CD4-positive, CD25-positive, alpha-beta regulatory T cell (primary cell): ENCODE data around the gene CGB1. TPM values are rescaled to one million over a fixed set of nuclear protein-coding genes. Genes with fewer than 3 reads are reported as not detected.

ENCODE experiments used
- ATAC-seq, 2 donors: fragments of 150-1000 bp; cut with Tn5 transposase; one replicate each; pipeline ENCODE4 v1.10.0; 2021; ENCODE audit warnings: low read depth in 2 of 2, moderate number of reproducible peaks in 2 of 2, moderate library complexity in 1 of 2
- DNase-seq, 3 donors: peaks; one replicate each; pipeline versions ENCODE4 v3.0.0 to v3.0.0-alpha.2; 2012 to 2022; ENCODE audit warnings: mixed read lengths in 1 of 3
- H3K27ac ChIP-seq: one replicate; pipeline ENCODE4 v1.7.0; 2013; ENCODE audit warnings: mild to moderate bottlenecking, low read length; ENCODE audit not compliant: insufficient read depth, poor library complexity, severe bottlenecking
- H3K27me3 ChIP-seq: one replicate; pipeline ENCODE4 v1.7.0; 2013; ENCODE audit warnings: low read length; ENCODE audit not compliant: control insufficient read depth, insufficient read depth
- H3K36me3 ChIP-seq: one replicate; pipeline ENCODE4 v1.7.0; 2013; ENCODE audit warnings: mild to moderate bottlenecking, low read length, moderate library complexity; ENCODE audit not compliant: control insufficient read depth, insufficient read depth
- H3K4me1 ChIP-seq: 2 replicates; pipeline ENCODE4 v1.7.0; 2013; ENCODE audit warnings: mild to moderate bottlenecking, low read length; ENCODE audit not compliant: insufficient read depth, control insufficient read depth, poor library complexity, severe bottlenecking
- H3K4me3 ChIP-seq: one replicate; pipeline ENCODE4 v1.7.0; 2013; ENCODE audit warnings: low read depth, mild to moderate bottlenecking, low read length, moderate library complexity
- H3K9me3 ChIP-seq, 2 experiments: 1 replicate in 1 of 2; 2 replicates in 1 of 2; pipeline ENCODE4 v1.7.0; 2013; ENCODE audit warnings: low read length in 2 of 2, mild to moderate bottlenecking in 1 of 2, moderate library complexity in 1 of 2; ENCODE audit not compliant: control insufficient read depth in 2 of 2
- H3K27ac Mint-ChIP-seq, 3 donors: one replicate each; pipeline ENCODE4 v1.8.0; 2020 to 2022; ENCODE audit warnings: mild to moderate bottlenecking in 3 of 3, mixed read lengths in 3 of 3, moderate library complexity in 2 of 3
- H3K27me3 Mint-ChIP-seq: one replicate; pipeline ENCODE4 v1.8.0; 2022; ENCODE audit warnings: mild to moderate bottlenecking, mixed read lengths
- H3K36me3 Mint-ChIP-seq: one replicate; pipeline ENCODE4 v1.8.0; 2020; ENCODE audit warnings: mixed read lengths
- H3K4me1 Mint-ChIP-seq, 4 donors: one replicate each; pipeline ENCODE4 v1.8.0; 2020 to 2022; ENCODE audit warnings: mixed read lengths in 4 of 4, mild to moderate bottlenecking in 1 of 4
- H3K4me3 Mint-ChIP-seq, 4 donors: one replicate each; pipeline ENCODE4 v1.8.0; 2020 to 2022; ENCODE audit warnings: mild to moderate bottlenecking in 4 of 4, mixed read lengths in 4 of 4, moderate library complexity in 3 of 4
- H3K9me3 Mint-ChIP-seq, 7 donors: one replicate each; pipeline ENCODE4 v1.8.0; 2020 to 2022; ENCODE audit warnings: mixed read lengths in 7 of 7, mild to moderate bottlenecking in 3 of 7, moderate library complexity in 2 of 7
- polyA plus RNA-seq, 4 donors: library from polyadenylated mRNA; unstranded; fragments of 300-500 nt; fragmentation: Illumina TruSeq; gene quantifications; one replicate each; pipeline ENCODE4 v1.2.3, GENCODE V29; 2021
- total RNA-seq: library from RNA; stranded (reverse); gene quantifications from one replicate; pipeline ENCODE4 v1.2.3, GENCODE V29; 2022

Gene CGB1
- total and polyA plus RNA-seq, 5 donors from 2014 or later = not detected

GRCh38 chr19:49064768-49065611 is 28.3 kb upstream of the CGB1 start, which contains the start of gene NTF4:
Gene NTF4, minus strand, starts transcription at chr19:49064818. Its CDS starts 2,821 bp downstream, at chr19:49061997.
- Mint-ChIP-seq H3K36me3 (no peaks in the 10 kb centered on the region), H3K4me3 (peak within 1 kb of the TSS in 1 of 4 donors; percentile 65), H3K9me3 (peaks cover 0 to 8% (median 0%) of the 10 kb centered on the region in 7 donors), H3K27me3 (peaks cover 91% of the 10 kb centered on the region), H3K27ac (no peak within 1 kb of the TSS), H3K4me1 (peaks cover 0 to 8% (median 0%) of the 10 kb centered on the region in 4 donors)
- DNase-seq (no peak), ATAC-seq (no peak)
- Histone ChIP-seq H3K27ac (no peak within 1 kb of the TSS), H3K27me3 (peaks cover 10% of the 10 kb centered on the region), H3K4me1 (peaks cover 6% of the 10 kb centered on the region), H3K4me3 (no peak within 1 kb of the TSS), H3K9me3 (no peaks in the 10 kb centered on the region), H3K36me3 (no peaks in the 10 kb centered on the region)

- H3K4me3 Mint-ChIP-seq = peak overlapping the region in 1 of 4 donors; percentile 65
Measured at GRCh38 chr19:49064029-49064629, 27.4 kb upstream of the CGB1 start.

DNA sequence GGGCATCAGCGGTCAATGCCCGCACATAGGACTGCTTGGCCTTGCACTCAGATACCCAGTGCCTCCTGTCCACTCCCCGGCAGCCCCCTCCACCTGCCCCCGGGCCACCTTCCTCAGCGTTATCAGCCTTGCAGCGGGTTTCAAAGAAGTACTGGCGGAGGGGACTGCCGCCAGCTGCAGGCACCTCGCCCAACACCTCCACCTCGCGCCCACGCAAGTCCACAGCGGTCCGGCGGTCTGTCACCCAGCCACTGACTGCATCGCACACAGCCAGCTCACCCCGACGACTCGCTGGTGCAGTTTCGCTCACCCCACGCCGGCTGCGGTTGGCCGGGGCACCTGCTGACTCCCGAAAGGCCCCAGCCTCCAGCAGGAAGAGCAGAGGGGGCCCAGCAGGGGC is 24.8 kb upstream of the CGB1 start:
- peaks cover 0 to 27% (median 10%) of the 10 kb centered on the region in 4 donors for H3K4me1 Mint-ChIP-seq
- H3K27me3 Mint-ChIP-seq = peaks cover 91% of the 10 kb centered on the region
- no peak overlapping the region for H3K27ac Mint-ChIP-seq
- DNase-seq (no peak), ATAC-seq (no peak)
- no peaks in the 10 kb centered on the region for H3K36me3 ChIP-seq
- no peak overlapping the region for H3K27ac ChIP-seq
- peaks cover 0 to 5% (median 0%) of the 10 kb centered on the region in 7 donors for H3K9me3 Mint-ChIP-seq
- H3K4me3 ChIP-seq = no peak overlapping the region
- no peak overlapping the region for H3K4me3 Mint-ChIP-seq
- peaks cover 3% of the 10 kb centered on the region for H3K27me3 ChIP-seq
- peaks cover 22% of the 10 kb centered on the region for H3K4me1 ChIP-seq
- no peaks in the 10 kb centered on the region for H3K9me3 ChIP-seq
- no peaks in the 10 kb centered on the region for H3K36me3 Mint-ChIP-seq

More at GRCh38 chr19:49064029-49064629, 27.4 kb upstream of the CGB1 start:
- H3K27ac Mint-ChIP-seq = no peak overlapping the region
- H3K36me3 Mint-ChIP-seq = no peaks in the 10 kb centered on the region
- no peak for ATAC-seq
- DNase-seq = no peak
- H3K4me1 Mint-ChIP-seq = peaks cover 0 to 8% (median 0%) of the 10 kb centered on the region in 4 donors
- Histone ChIP-seq H3K36me3 (no peaks in the 10 kb centered on the region), H3K4me3 (no peak overlapping the region), H3K9me3 (no peaks in the 10 kb centered on the region), H3K4me1 (peaks cover 6% of the 10 kb centered on the region), H3K27me3 (peaks cover 11% of the 10 kb centered on the region), H3K27ac (no peak overlapping the region)
- peaks cover 0 to 7% (median 0%) of the 10 kb centered on the region in 7 donors for H3K9me3 Mint-ChIP-seq
- peaks cover 90% of the 10 kb centered on the region for H3K27me3 Mint-ChIP-seq

DNA sequence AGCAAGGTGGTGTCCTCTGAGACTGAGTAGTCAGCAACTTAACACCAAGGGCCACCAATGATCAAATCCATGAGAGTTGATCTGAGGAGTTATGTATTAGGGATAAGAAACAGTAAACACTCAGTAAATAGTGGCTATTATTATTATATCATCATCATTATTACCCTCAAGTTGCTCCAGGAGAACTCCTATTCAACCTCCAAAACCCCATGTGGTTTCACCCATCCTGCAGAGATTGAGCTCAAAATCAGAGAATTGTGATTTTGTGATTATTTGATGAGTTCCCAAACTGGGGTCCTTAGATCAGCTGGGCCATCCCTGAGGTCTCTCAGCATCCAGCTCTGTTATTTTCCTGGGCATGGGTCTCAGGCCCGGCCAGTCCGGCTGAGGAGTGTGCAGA is 24.3 kb upstream of the CGB1 start:
- H3K27me3 Mint-ChIP-seq = peaks cover 90% of the 10 kb centered on the region
- peaks cover 0 to 24% (median 10%) of the 10 kb centered on the region in 4 donors for H3K4me1 Mint-ChIP-seq
- H3K27ac ChIP-seq = no peak overlapping the region
- peaks cover 27% of the 10 kb centered on the region for H3K4me1 ChIP-seq
- peak overlapping the region in 1 of 3 donors; percentile 31 for H3K27ac Mint-ChIP-seq
- no peak overlapping the region for H3K4me3 ChIP-seq
- DNase-seq (no peak), ATAC-seq (no peak)
- H3K9me3 Mint-ChIP-seq = peaks cover 0 to 5% (median 0%) of the 10 kb centered on the region in 7 donors
- H3K4me3 Mint-ChIP-seq = no peak overlapping the region
- no peaks in the 10 kb centered on the region for H3K36me3 ChIP-seq
- H3K36me3 Mint-ChIP-seq = no peaks in the 10 kb centered on the region
- H3K27me3 ChIP-seq = peaks cover 3% of the 10 kb centered on the region
- H3K9me3 ChIP-seq = no peaks in the 10 kb centered on the region

GRCh38 chr19:49059053-49059452 is 22.4 kb upstream of the CGB1 start:
- peaks cover 3% of the 10 kb centered on the region for H3K27me3 ChIP-seq
- Mint-ChIP-seq H3K4me3 (peak overlapping the region in 2 of 4 donors; percentile 1 to 36), H3K36me3 (no peaks in the 10 kb centered on the region), H3K4me1 (peaks cover 0 to 22% (median 10%) of the 10 kb centered on the region in 4 donors), H3K9me3 (peaks cover 0 to 5% (median 0%) of the 10 kb centered on the region in 7 donors), H3K27me3 (peaks cover 83% of the 10 kb centered on the region), H3K27ac (no peak overlapping the region)
- no peak overlapping the region for H3K4me3 ChIP-seq
- H3K27ac ChIP-seq = no peak overlapping the region
- no peaks in the 10 kb centered on the region for H3K9me3 ChIP-seq
- peaks cover 25% of the 10 kb centered on the region for H3K4me1 ChIP-seq
- DNase-seq (no peak), ATAC-seq (no peak)
- no peaks in the 10 kb centered on the region for H3K36me3 ChIP-seq

GRCh38 chr19:49058562-49058961 is 21.9 kb upstream of the CGB1 start:
- Histone ChIP-seq H3K27me3 (peaks cover 3% of the 10 kb centered on the region), H3K4me3 (no peak overlapping the region), H3K9me3 (no peaks in the 10 kb centered on the region), H3K36me3 (no peaks in the 10 kb centered on the region), H3K4me1 (peaks cover 25% of the 10 kb centered on the region), H3K27ac (no peak overlapping the region)
- ATAC-seq = no peak
- Mint-ChIP-seq H3K36me3 (no peaks in the 10 kb centered on the region), H3K27me3 (peaks cover 78% of the 10 kb centered on the region), H3K4me1 (peaks cover 0 to 23% (median 10%) of the 10 kb centered on the region in 4 donors), H3K27ac (no peak overlapping the region), H3K4me3 (no peak overlapping the region), H3K9me3 (peaks cover 0 to 5% (median 0%) of the 10 kb centered on the region in 7 donors)
- no peak for DNase-seq

- peaks cover 0 to 5% (median 0%) of the 10 kb centered on the region in 7 donors for H3K9me3 Mint-ChIP-seq
- peaks cover 0 to 23% (median 10%) of the 10 kb centered on the region in 4 donors for H3K4me1 Mint-ChIP-seq
- peaks cover 70% of the 10 kb centered on the region for H3K27me3 Mint-ChIP-seq
- H3K27ac Mint-ChIP-seq = peak within 1 kb of the TSS in 1 of 3 donors; percentile 28
- no peaks in the 10 kb centered on the region for H3K36me3 Mint-ChIP-seq
- ATAC-seq = peak; percentile 16 to 28
- H3K4me3 Mint-ChIP-seq = peak within 1 kb of the TSS; percentile 82 to 88 (median 86)
- peaks cover 3% of the 10 kb centered on the region for H3K27me3 ChIP-seq
- H3K4me3 ChIP-seq = peak within 1 kb of the TSS; percentile 32
- no peaks in the 10 kb centered on the region for H3K9me3 ChIP-seq
- peaks cover 25% of the 10 kb centered on the region for H3K4me1 ChIP-seq
- peak in 2 of 3 donors; percentile 19 to 38 for DNase-seq
- H3K27ac ChIP-seq = no peak within 1 kb of the TSS
- H3K36me3 ChIP-seq = no peaks in the 10 kb centered on the region
Measured at GRCh38 chr19:49057636-49058234, 21.0 kb upstream of the CGB1 start, which contains the start of gene CGB7. Gene CGB7, minus strand, starts transcription at chr19:49057749. Its CDS starts 2,374 bp downstream, at chr19:49055375.
